GM19372 (cell line): ENCODE data around the gene SAMD4B.
"Not testable (repeated sequence)": the region's sequence is repeated elsewhere in the genome, so short reads cannot be mapped to it uniquely, and the experiment has no call there.

Experiments used
- ATAC-seq: cut with Tn5 transposase; IDR thresholded peaks from one replicate; pipeline ENCODE4 v1.9.1; 2021; ENCODE audit warnings: mild to moderate bottlenecking, low read depth, moderate library complexity; ENCODE audit not compliant: unreplicated experiment

SAMD4B gene

GRCh38 chr19:39310558-39311311, 31.5 kb upstream of the SAMD4B start:
- no peak for ATAC-seq

- no peak for ATAC-seq
Observed at GRCh38 chr19:39314016-39314728, 28.0 kb upstream of the SAMD4B start.

- ATAC-seq, result no peak
Observed at GRCh38 chr19:39315933-39316332, 26.3 kb upstream of the SAMD4B start.

GRCh38 chr19:39316627-39317321, 25.4 kb upstream of the SAMD4B start:
- ATAC-seq, result no peak

GRCh38 chr19:39317476-39317875, 24.7 kb upstream of the SAMD4B start:
- no peak for ATAC-seq

GRCh38 chr19:39318071-39318470, 24.1 kb upstream of the SAMD4B start:
- no peak for ATAC-seq

- ATAC-seq, result no peak
Observed at GRCh38 chr19:39318690-39319089, 23.5 kb upstream of the SAMD4B start.

GRCh38 chr19:39319098-39319891, 22.9 kb upstream of the SAMD4B start:
- ATAC-seq, result no peak

- ATAC-seq, result no peak
Observed at GRCh38 chr19:39319892-39320248, 22.4 kb upstream of the SAMD4B start.

GRCh38 chr19:39321117-39321831, 20.9 kb upstream of the SAMD4B start:
- no peak for ATAC-seq

- no peak for ATAC-seq
Observed at GRCh38 chr19:39321832-39322176, 20.4 kb upstream of the SAMD4B start.

- ATAC-seq, result no peak
Observed at GRCh38 chr19:39324242-39324842, 17.9 kb upstream of the SAMD4B start.

- ATAC-seq, result no peak
Observed at GRCh38 chr19:39325778-39326665, 16.2 kb upstream of the SAMD4B start.

- no peak for ATAC-seq
Observed at GRCh38 chr19:39327363-39328045, 14.7 kb upstream of the SAMD4B start.

- no peak for ATAC-seq
Observed at GRCh38 chr19:39328046-39328705, 14.0 kb upstream of the SAMD4B start.

GRCh38 chr19:39329948-39330347, 12.3 kb upstream of the SAMD4B start:
- no peak for ATAC-seq

GRCh38 chr19:39332293-39332692, 9.9 kb upstream of the SAMD4B start:
- no peak for ATAC-seq

- ATAC-seq, result not testable (repeated sequence)
Observed at GRCh38 chr19:39332738-39333137, 9.5 kb upstream of the SAMD4B start.
